Endothelial cell of umbilical vein (primary cell): ENCODE data around the gene ARHGAP45. TPM values are rescaled to one million over a fixed set of nuclear protein-coding genes. Genes with fewer than 3 reads are reported as not detected.
A peak's percentile ranks its signal among the peaks of the same experiment; 100 is the strongest.

Source experiments
- BruUV-seq: library from RNA; stranded (reverse); fragments of 400-500 nt; replicated peaks from 2 replicates; lab custom pipeline; 2021; lab: Mats Ljungman, UMichigan
- CTCF ChIA-PET: fragments of 300-600, 350-600 bp; sonication (Branson Sonifier 250); formaldehyde crosslinking; loops from one replicate; lab custom pipeline; 2021; ENCODE audit warnings: antibody characterized with exemption, inconsistent platforms; lab: Charles Lee
- POLR2A ChIA-PET: fragments of 300-600, 350-600 bp; sonication (Branson Sonifier 250); formaldehyde crosslinking; loops from one replicate; lab custom pipeline; 2021; ENCODE audit warnings: antibody characterized with exemption, inconsistent platforms; lab: Charles Lee
- DNase-seq: peaks from one replicate; pipeline ENCODE4 v3.0.0-alpha.2; 2011; ENCODE audit warnings: low read depth, low spot score
- FAIRE-seq: peaks from 2 replicates; lab custom pipeline; 2011; peaks lifted over from hg19 to GRCh38; lab: Jason Lieb, UNC
- H2AFZ ChIP-seq: 2 replicates; pipeline ENCODE4 v1.6.0; 2012; ENCODE audit warnings: low read depth, low read length, control low read depth, inconsistent platforms
- H3K27ac ChIP-seq: 2 replicates; pipeline ENCODE4 v1.5.1; 2011; ENCODE audit warnings: low read depth, mild to moderate bottlenecking, control low read depth, low read length, moderate library complexity; ENCODE audit not compliant: insufficient read depth
- H3K27me3 ChIP-seq, 2 experiments: 2 replicates each; pipeline versions ENCODE4 v1.6.0 to v1.6.1; 2011; ENCODE audit warnings: low read length in 2 of 2, mixed read lengths in 1 of 2; ENCODE audit not compliant: control insufficient read depth in 2 of 2, insufficient read depth in 2 of 2
- H3K36me3 ChIP-seq, 2 experiments: 2 replicates in 1 of 2; 3 replicates in 1 of 2; pipeline ENCODE4 v1.5.1; 2011; ENCODE audit warnings: low read length in 2 of 2, mild to moderate bottlenecking in 1 of 2, moderate library complexity in 1 of 2; ENCODE audit not compliant: control insufficient read depth in 2 of 2, insufficient read depth in 2 of 2; ENCODE audit errors: extremely low read depth in 1 of 2
- H3K4me1 ChIP-seq: 3 replicates; pipeline ENCODE4 v1.5.1; 2011; ENCODE audit warnings: mild to moderate bottlenecking, low read length; ENCODE audit not compliant: control insufficient read depth, insufficient read depth; ENCODE audit errors: extremely low read depth
- H3K4me2 ChIP-seq: 2 replicates; pipeline ENCODE4 v1.6.1; 2011; ENCODE audit warnings: low read length, control low read depth, mixed read lengths; ENCODE audit not compliant: insufficient read depth
- H3K4me3 ChIP-seq, 3 experiments: fragments of 200-600 bp in 1 of 3; sonication (generic), shearing (Covaris generic) in 1 of 3; replicated peaks in 1 of 3; 2 replicates each; pipeline ENCODE4 v1.5.1; 2011 to 2016; ENCODE audit warnings: control low read depth in 3 of 3, low read length in 3 of 3, mild to moderate bottlenecking in 2 of 3, inconsistent platforms in 1 of 3, low read depth in 1 of 3, moderate library complexity in 1 of 3; ENCODE audit not compliant: insufficient read depth in 1 of 3
- H3K79me2 ChIP-seq: 2 replicates; pipeline ENCODE4 v1.6.0; 2012; ENCODE audit warnings: low read length, inconsistent platforms; ENCODE audit not compliant: control insufficient read depth, insufficient read depth
- H3K9ac ChIP-seq: replicated peaks from 2 replicates; pipeline ENCODE3; 2011; ENCODE audit warnings: low read length, control low read depth; ENCODE audit not compliant: insufficient read depth; ENCODE audit errors: extremely low read depth
- H3K9me1 ChIP-seq: replicated peaks from 3 replicates; pipeline ENCODE4 v1.6.0; 2011; ENCODE audit warnings: mild to moderate bottlenecking, low read length; ENCODE audit not compliant: control insufficient read depth, insufficient read depth; ENCODE audit errors: extremely low read depth
- H3K9me3 ChIP-seq: replicated peaks from 2 replicates; pipeline ENCODE4 v1.5.1; 2012; ENCODE audit warnings: low read length, inconsistent platforms; ENCODE audit not compliant: control insufficient read depth, insufficient read depth
- H4K20me1 ChIP-seq: replicated peaks from 2 replicates; pipeline ENCODE3; 2011; ENCODE audit warnings: mild to moderate bottlenecking, low read length; ENCODE audit not compliant: control insufficient read depth, insufficient read depth; ENCODE audit errors: extremely low read depth
- CTCF ChIP-seq, 2 donors: IDR thresholded peaks; 1 replicate in 1 of 2; 2 replicates in 1 of 2; pipeline ENCODE4 v1.5.1; 2011; ENCODE audit warnings: low read length in 2 of 2, mild to moderate bottlenecking in 2 of 2, moderate library complexity in 2 of 2, control low read depth in 1 of 2, inconsistent platforms in 1 of 2, low read depth in 1 of 2; ENCODE audit not compliant: insufficient read depth in 1 of 2; ENCODE audit errors: extremely low read depth in 1 of 2
- POLR2AphosphoS5 ChIP-seq: IDR thresholded peaks from 2 replicates; pipeline ENCODE4 v1.6.1; 2012; ENCODE audit warnings: low read depth, mild to moderate bottlenecking, control low read depth, low read length, moderate library complexity; ENCODE audit not compliant: insufficient read depth
- dilution Hi-C: fragments of 300-500 bp; cut with MboI; formaldehyde crosslinking; loops from one replicate; pipeline ENCODE4 v1.15.0; 2019; ENCODE audit warnings: low sequenced_read_pairs; ENCODE audit not compliant: extremely low pct_ligation_motif_present
- intact Hi-C: fragments of 100-400 bp; cut with micrococcal nuclease; formaldehyde crosslinking; loops from one replicate; pipeline ENCODE4 v1.10.0; 2022
- polyA plus RNA-seq, 4 experiments: library from polyadenylated mRNA; depleted of rRNA in 3 of 4; stranded (reverse) in 3 of 4; unstranded in 1 of 4; fragments of >200 nt; gene quantifications; 2 replicates each; pipeline versions ENCODE4 v1.2.1 to v1.2.3, GENCODE V29; 2011 to 2012; ENCODE audit warnings: missing spikeins in 1 of 4
- total RNA-seq: library from RNA; stranded (reverse); gene quantifications from 2 replicates; pipeline ENCODE4 v1.2.3, GENCODE V29; 2021

The ARHGAP45 gene
- total and polyA plus RNA-seq, 2 donors (not counting 3 experiments of a cell fraction or from before 2014, with no cell fraction given): 7.5 to 10.4 TPM

GRCh38 chr19:1105873-1106840, 39.2 kb downstream of the ARHGAP45 start:
- Histone ChIP-seq H3K9ac (no peak overlapping the region), H3K4me2 (no peak overlapping the region), H3K9me1 (no peaks in the 10 kb centered on the region), H3K9me3 (no peaks in the 10 kb centered on the region), H3K4me3 (no peak overlapping the region), H2AFZ (no peak overlapping the region), H3K27me3 (no peaks in the 10 kb centered on the region), H3K36me3 (peaks cover 9 to 29% of the 10 kb centered on the region in 2 experiments), H3K79me2 (peaks cover 18% of the 10 kb centered on the region), H4K20me1 (no peaks in the 10 kb centered on the region), H3K27ac (no peak overlapping the region), H3K4me1 (peaks cover 27% of the 10 kb centered on the region)
- FAIRE-seq (no peak), DNase-seq (no peak)
- TF ChIP-seq CTCF (IDR thresholded peaks at IDR 0.05; ENCODE audit: extremely low read depth in 1 of 2, insufficient read depth in 1 of 2, low read depth in 1 of 2, low read length in 2 of 2) (no peak), POLR2AphosphoS5 (peak; percentile 11)
- dilution Hi-C loops: no loop called here
- ChIA-PET POLR2A (no interaction called here), CTCF (interaction anchor here (1.0 to 2.3 kb wide), 2 partner anchors 36 to 41 kb away, joined by 3 to 8 read pairs; no protein-coding TSS in a partner anchor)
- TSS peak; percentile 46 for BruUV-seq
- intact Hi-C loops: loop anchor here (10.0 kb wide), 1 partner anchor 171 kb away; no protein-coding TSS in a partner anchor
